IMR-90 (cell line): Measurements from ENCODE around the gene ZBTB8A.

Experiments used
- BHLHE40 ChIP-seq: fragments of 150-350 bp; IDR thresholded peaks from 2 replicates; pipeline ENCODE4 v1.6.1; 2016; ENCODE audit warnings: mild to moderate bottlenecking, low read depth, low read length
- CTCF ChIP-seq: conservative IDR thresholded peaks from 2 replicates; pipeline ENCODE4 v1.5.1; 2012; ENCODE audit warnings: mild to moderate bottlenecking, low read depth, low read length, improper control_type of control experiment
- ELK1 ChIP-seq: fragments of 150-350 bp; IDR thresholded peaks from 2 replicates; pipeline ENCODE4 v1.6.1; 2016; ENCODE audit warnings: low read depth, mild to moderate bottlenecking, low read length, moderate library complexity, borderline replicate concordance
- MAZ ChIP-seq: IDR thresholded peaks from 2 replicates; pipeline ENCODE4 v1.6.1; 2012; ENCODE audit warnings: low read depth, mild to moderate bottlenecking, low read length, improper control_type of control experiment, moderate library complexity, borderline replicate concordance
- MXI1 ChIP-seq: IDR thresholded peaks from 2 replicates; pipeline ENCODE4 v1.6.1; 2012; ENCODE audit warnings: low read depth, mild to moderate bottlenecking, low read length, moderate library complexity, borderline replicate concordance
- NFE2L2 ChIP-seq: fragments of 150-350 bp; IDR thresholded peaks from 2 replicates; pipeline ENCODE4 v1.6.1; 2016; ENCODE audit warnings: low read depth, mild to moderate bottlenecking, low read length
- POLR2A ChIP-seq: IDR thresholded peaks from 2 replicates; pipeline ENCODE4 v1.6.1; 2012; ENCODE audit warnings: mild to moderate bottlenecking, low read depth, low read length
- SMC3 ChIP-seq: fragments of 150-350 bp; IDR thresholded peaks from 2 replicates; pipeline ENCODE4 v1.6.1; 2016; ENCODE audit warnings: low read depth, mild to moderate bottlenecking, antibody characterized with exemption, low read length, moderate library complexity

- TF ChIP-seq CTCF: no peak
- TF ChIP-seq POLR2A: no peak; the same call in none of the 2 replicates
- no peak for TF ChIP-seq MAZ
- no peak for TF ChIP-seq MXI1
- no peak for TF ChIP-seq ELK1
- TF ChIP-seq SMC3: no peak
- no peak for TF ChIP-seq NFE2L2
- no peak for TF ChIP-seq BHLHE40
Measured at GRCh38 chr1:32651461-32652073, 112.3 kb downstream of the ZBTB8A start.
